Body of pancreas (tissue), 4 donors: ENCODE data around the gene CSRNP2.

Experiments used
- CTCF ChIP-seq, 7 experiments: fragments of 450-650 bp in 4 of 7; fragments of 200-600 bp in 3 of 7; sonication (generic) in 3 of 7; IDR thresholded peaks; one replicate each; pipeline ENCODE4 v1.5.1; 2016 to 2019; ENCODE audit warnings: antibody characterized with exemption in 7 of 7
- POLR2A ChIP-seq, 3 donors: fragments of 450-650 bp; IDR thresholded peaks; one replicate each; pipeline ENCODE4 v1.6.1; 2016; ENCODE audit warnings: antibody characterized with exemption in 3 of 3, mild to moderate bottlenecking in 2 of 3

- TF ChIP-seq CTCF (IDR thresholded peaks at IDR 0.05) (no peak), POLR2A (IDR thresholded peaks at IDR 0.05) (no peak)
Measured at GRCh38 chr12:51082561-51083125, 753 bp downstream of the CSRNP2 start.
